HEK293 (cell line): ENCODE results near the gene COL5A3.

Experiments used
- CTCF ChIA-PET: fragments of 350-600 bp; formaldehyde crosslinking; extraction: SDS; loops from one replicate; lab custom pipeline; 2021; ENCODE audit warnings: antibody characterized with exemption; lab: Yijun Ruan, JAX
- POLR2A ChIA-PET: fragments of 300-600 bp; formaldehyde crosslinking; extraction: SDS; loops from one replicate; lab custom pipeline; 2020; ENCODE audit warnings: antibody characterized with exemption, inconsistent platforms; lab: Yijun Ruan, JAX
- H3K27ac ChIP-seq: fragments of 200-500 bp; sonication (Bioruptor generic); 2 replicates; pipeline ENCODE4 v1.5.1; 2014; ENCODE audit warnings: low read depth, low read length, control low read depth, inconsistent platforms; ENCODE audit errors: extremely low read depth
- H3K36me3 ChIP-seq, 2 experiments: fragments of 200-500 bp in 1 of 2; sonication (Bioruptor generic) in 1 of 2; 1 replicate in 1 of 2; 2 replicates in 1 of 2; pipeline ENCODE4 v1.5.1; 2014 to 2017; ENCODE audit warnings: inconsistent platforms in 2 of 2, low read length in 2 of 2; ENCODE audit not compliant: control insufficient read depth in 2 of 2, insufficient read depth in 1 of 2
- H3K4me1 ChIP-seq: fragments of 200-500 bp; sonication (Bioruptor generic); 2 replicates; pipeline ENCODE4 v1.5.1; 2014; ENCODE audit warnings: mild to moderate bottlenecking, low read length, inconsistent platforms; ENCODE audit not compliant: control insufficient read depth, insufficient read depth
- H3K4me3 ChIP-seq: 2 replicates; pipeline ENCODE4 v1.5.1; 2011; ENCODE audit warnings: low read depth, mild to moderate bottlenecking, control low read depth, low read length, moderate library complexity
- H3K9me3 ChIP-seq: fragments of 200-500 bp; sonication (Bioruptor generic); 2 replicates; pipeline ENCODE4 v1.5.1; 2014; ENCODE audit warnings: low read depth, low read length, inconsistent platforms; ENCODE audit not compliant: control insufficient read depth, insufficient read depth
- GLIS2 ChIP-seq: fragments of 450-650 bp; formaldehyde crosslinking; IDR thresholded peaks from 2 replicates; pipeline ENCODE4 v1.5.1; 2016; ENCODE audit warnings: missing biosample characterization, missing genetic modification characterization
- HOXA7 ChIP-seq: sonication (generic); formaldehyde crosslinking; IDR thresholded peaks from 2 replicates; pipeline ENCODE4 v1.8.1; 2022; ENCODE audit warnings: missing genetic modification reagents, borderline replicate concordance
- KLF10 ChIP-seq: fragments of 450-650 bp; IDR thresholded peaks from 2 replicates; pipeline ENCODE4 v1.5.1; 2018; ENCODE audit warnings: missing biosample characterization, mild to moderate bottlenecking, missing genetic modification characterization
- SP2 ChIP-seq: fragments of 450-650 bp; formaldehyde crosslinking; IDR thresholded peaks from 2 replicates; pipeline ENCODE4 v1.5.1; 2016; ENCODE audit warnings: missing biosample characterization, missing genetic modification characterization
- SP7 ChIP-seq: fragments of 450-650 bp; formaldehyde crosslinking; IDR thresholded peaks from 2 replicates; pipeline ENCODE4 v1.5.1; 2016; ENCODE audit warnings: missing biosample characterization, missing genetic modification characterization
- ZBTB7A ChIP-seq: fragments of 450-650 bp; formaldehyde crosslinking; IDR thresholded peaks from 2 replicates; pipeline ENCODE4 v1.5.1; 2016; ENCODE audit warnings: low read depth, missing biosample characterization, missing genetic modification characterization
- ZFHX2 ChIP-seq: fragments of 450-650 bp; formaldehyde crosslinking; conservative IDR thresholded peaks from 2 replicates; pipeline ENCODE4 v1.5.1; 2016; ENCODE audit warnings: missing biosample characterization, missing genetic modification characterization
- ZNF133 ChIP-seq: fragments of 450-650 bp; formaldehyde crosslinking; IDR thresholded peaks from 2 replicates; pipeline ENCODE4 v1.5.1; 2016; ENCODE audit warnings: missing biosample characterization, missing genetic modification characterization
- ZNF138 ChIP-seq: fragments of 450-650 bp; formaldehyde crosslinking; IDR thresholded peaks from 2 replicates; pipeline ENCODE4 v1.5.1; 2016; ENCODE audit warnings: missing biosample characterization, missing genetic modification characterization, borderline replicate concordance
- ZNF248 ChIP-seq: fragments of 450-650 bp; formaldehyde crosslinking; IDR thresholded peaks from 2 replicates; pipeline ENCODE4 v1.5.1; 2017; ENCODE audit warnings: missing biosample characterization, missing genetic modification characterization
- ZNF302 ChIP-seq: fragments of 450-650 bp; formaldehyde crosslinking; IDR thresholded peaks from 2 replicates; pipeline ENCODE4 v1.5.1; 2016; ENCODE audit warnings: missing biosample characterization, missing genetic modification characterization, low read depth
- ZNF394 ChIP-seq: fragments of 450-650 bp; formaldehyde crosslinking; IDR thresholded peaks from 2 replicates; pipeline ENCODE4 v1.5.1; 2016; ENCODE audit warnings: missing biosample characterization, missing genetic modification characterization, mild to moderate bottlenecking, moderate library complexity, borderline replicate concordance
- ZNF555 ChIP-seq: fragments of 450-650 bp; formaldehyde crosslinking; conservative IDR thresholded peaks from 2 replicates; pipeline ENCODE4 v1.5.1; 2017; ENCODE audit warnings: missing biosample characterization, mild to moderate bottlenecking, missing genetic modification characterization, inconsistent platforms
- ZNF600 ChIP-seq: fragments of 450-650 bp; formaldehyde crosslinking; IDR thresholded peaks from 2 replicates; pipeline ENCODE4 v1.5.1; 2016; ENCODE audit warnings: missing biosample characterization, missing genetic modification characterization
- ZNF621 ChIP-seq: fragments of 450-650 bp; formaldehyde crosslinking; IDR thresholded peaks from 2 replicates; pipeline ENCODE4 v1.5.1; 2017; ENCODE audit warnings: missing biosample characterization, missing genetic modification characterization
- ZNF629 ChIP-seq: fragments of 450-650 bp; formaldehyde crosslinking; IDR thresholded peaks from 2 replicates; pipeline ENCODE4 v1.5.1; 2017; ENCODE audit warnings: missing biosample characterization, missing genetic modification characterization
- ZNF660 ChIP-seq: fragments of 450-650 bp; IDR thresholded peaks from 2 replicates; pipeline ENCODE4 v1.5.1; 2018; ENCODE audit warnings: missing biosample characterization, mild to moderate bottlenecking, missing genetic modification characterization
- ZNF776 ChIP-seq: fragments of 450-650 bp; formaldehyde crosslinking; IDR thresholded peaks from 2 replicates; pipeline ENCODE4 v1.5.0; 2017; ENCODE audit warnings: missing biosample characterization, missing genetic modification characterization, borderline replicate concordance
- TF ChIP-seq, protein P1 (sequence below): fragments of 450-650 bp; formaldehyde crosslinking; IDR thresholded peaks from 2 replicates; pipeline ENCODE4 v1.5.1; 2016; ENCODE audit warnings: missing biosample characterization, missing genetic modification characterization, low read depth
- TF ChIP-seq, protein P2 (sequence below): IDR thresholded peaks from 2 replicates; pipeline ENCODE4 v1.6.1; 2011; ENCODE audit warnings: mild to moderate bottlenecking, low read depth, low read length, borderline replicate concordance
- TF ChIP-seq, protein P3 (sequence below): fragments of 450-650 bp; formaldehyde crosslinking; IDR thresholded peaks from 2 replicates; pipeline ENCODE4 v1.5.1; 2016; ENCODE audit warnings: missing biosample characterization, missing genetic modification characterization
- TF ChIP-seq, protein P4 (sequence below): fragments of 450-650 bp; formaldehyde crosslinking; IDR thresholded peaks from 2 replicates; pipeline ENCODE4 v1.5.1; 2017; ENCODE audit warnings: missing biosample characterization, missing genetic modification characterization

The COL5A3 gene

DNA sequence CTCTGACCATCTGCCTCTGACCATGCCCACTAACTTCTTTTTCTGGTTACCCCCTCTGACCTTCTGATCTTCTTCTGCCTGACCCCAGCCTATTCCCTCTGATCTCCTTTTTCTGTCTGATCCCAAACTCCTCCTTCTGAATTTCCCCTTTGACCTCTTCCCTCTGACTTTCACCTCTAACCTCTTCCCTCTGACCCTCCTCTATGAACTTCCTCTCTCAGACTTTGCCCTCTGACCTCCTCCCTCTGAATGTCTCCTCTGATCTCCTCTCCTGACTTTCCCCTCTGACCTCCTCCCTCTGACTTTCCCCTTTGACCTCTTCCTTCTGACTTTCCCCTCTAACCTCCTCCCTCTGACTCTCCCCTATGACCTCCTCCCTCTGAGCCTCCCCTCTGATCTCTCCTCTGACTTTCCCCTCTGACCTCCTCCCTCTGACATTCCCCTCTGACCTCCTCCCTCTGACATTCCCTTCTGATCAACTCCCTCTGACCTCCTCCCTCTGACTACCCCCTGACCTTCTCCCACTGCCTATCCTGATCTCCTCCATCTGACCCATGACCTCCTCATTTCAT lies 3.5 kb downstream of the COL5A3 start (continued):
- TF ChIP-seq, protein P1, sequence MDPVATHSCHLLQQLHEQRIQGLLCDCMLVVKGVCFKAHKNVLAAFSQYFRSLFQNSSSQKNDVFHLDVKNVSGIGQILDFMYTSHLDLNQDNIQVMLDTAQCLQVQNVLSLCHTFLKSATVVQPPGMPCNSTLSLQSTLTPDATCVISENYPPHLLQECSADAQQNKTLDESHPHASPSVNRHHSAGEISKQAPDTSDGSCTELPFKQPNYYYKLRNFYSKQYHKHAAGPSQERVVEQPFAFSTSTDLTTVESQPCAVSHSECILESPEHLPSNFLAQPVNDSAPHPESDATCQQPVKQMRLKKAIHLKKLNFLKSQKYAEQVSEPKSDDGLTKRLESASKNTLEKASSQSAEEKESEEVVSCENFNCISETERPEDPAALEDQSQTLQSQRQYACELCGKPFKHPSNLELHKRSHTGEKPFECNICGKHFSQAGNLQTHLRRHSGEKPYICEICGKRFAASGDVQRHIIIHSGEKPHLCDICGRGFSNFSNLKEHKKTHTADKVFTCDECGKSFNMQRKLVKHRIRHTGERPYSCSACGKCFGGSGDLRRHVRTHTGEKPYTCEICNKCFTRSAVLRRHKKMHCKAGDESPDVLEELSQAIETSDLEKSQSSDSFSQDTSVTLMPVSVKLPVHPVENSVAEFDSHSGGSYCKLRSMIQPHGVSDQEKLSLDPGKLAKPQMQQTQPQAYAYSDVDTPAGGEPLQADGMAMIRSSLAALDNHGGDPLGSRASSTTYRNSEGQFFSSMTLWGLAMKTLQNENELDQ (tag by site-specific recombination), result no peak
- TF ChIP-seq SP7 (no peak), KLF10 (tag by site-specific recombination) (no peak), SP2 (no peak), ZNF248 (tag by site-specific recombination) (no peak), ZNF302 (no peak), ZNF133 (tag by site-specific recombination) (no peak), ZNF621 (no peak)
- TF ChIP-seq, all 188 proteins: peak for 12

DNA sequence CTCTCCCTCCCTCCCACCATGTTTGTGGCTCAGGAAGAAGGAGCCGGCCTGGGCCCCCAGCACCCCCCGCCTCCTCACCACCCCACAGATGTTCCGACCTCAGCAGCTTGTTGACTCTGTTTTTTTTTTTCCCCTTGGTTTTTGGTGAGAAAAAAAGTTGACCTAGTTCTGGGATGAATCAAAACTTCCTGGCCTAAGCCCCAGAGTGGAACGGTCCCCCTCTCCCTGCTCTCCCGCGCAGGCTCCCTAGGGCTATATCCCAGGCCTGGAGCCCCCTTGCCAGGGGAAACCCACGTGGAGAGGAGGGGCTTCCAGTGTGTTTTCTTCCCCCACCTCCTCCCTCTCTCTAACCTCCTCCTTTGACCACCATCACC lies 4.0 kb downstream of the COL5A3 start:
- H3K36me3 ChIP-seq, result no peaks in the 10 kb centered on the region
- no peaks in the 10 kb centered on the region for H3K9me3 ChIP-seq
- POLR2A ChIA-PET, result no interaction called here
- H3K27ac ChIP-seq, result no peak overlapping the region
- TF ChIP-seq GLIS2 (tag by site-specific recombination) (no peak), ZFHX2 (tag by site-specific recombination) (0 out of 2 replicates have a peak, but pooled peaks have one; percentile 4)
- CTCF ChIA-PET, result interaction anchor here (0.6 kb wide), 2 partner anchors 25 to 76 kb away, joined by 3 to 4 read pairs; no protein-coding TSS in a partner anchor
- no peak overlapping the region for H3K4me3 ChIP-seq
- H3K4me1 ChIP-seq, result peaks cover 7% of the 10 kb centered on the region; the same call in 1 of the 2 replicates

DNA sequence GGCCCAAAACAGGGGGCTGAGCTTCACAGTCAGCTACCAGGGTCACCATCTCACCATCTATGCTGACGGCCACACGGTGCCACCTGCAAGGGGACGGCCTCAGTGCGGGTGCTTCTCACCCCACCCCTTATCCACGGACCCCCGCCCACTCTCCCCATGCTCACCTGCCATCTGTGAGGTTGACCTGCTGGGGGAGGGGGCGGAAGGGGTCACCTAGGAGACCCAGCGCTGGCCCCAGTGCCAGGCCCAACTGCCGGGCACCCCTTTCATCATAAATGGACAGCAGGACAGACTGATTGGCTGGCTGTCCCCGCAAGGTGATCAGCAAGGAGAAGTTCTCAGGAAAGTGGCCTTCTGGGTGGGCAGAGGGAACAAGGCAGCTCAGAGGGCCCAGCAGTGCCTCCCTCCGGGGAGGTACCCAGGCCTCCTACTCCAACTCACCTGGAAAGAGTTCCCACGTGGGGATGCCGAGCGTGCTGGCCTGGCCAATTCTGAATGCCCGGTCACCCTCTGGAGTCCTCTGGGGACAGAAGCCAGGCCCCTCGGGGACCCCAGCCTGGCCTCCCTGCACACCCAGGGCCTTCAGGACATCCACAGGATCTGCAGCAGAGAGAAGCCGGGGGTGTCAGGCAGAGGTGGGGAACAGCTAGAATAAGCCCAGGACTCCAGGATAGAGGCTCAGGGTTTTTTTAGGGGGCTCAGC lies 4.5 kb downstream of the COL5A3 start:
- no peaks in the 10 kb centered on the region for H3K9me3 ChIP-seq
- H3K4me1 ChIP-seq, result peaks cover 7% of the 10 kb centered on the region; the same call in 1 of the 2 replicates
- no peak for TF ChIP-seq ZNF555 (tag by site-specific recombination)
- TF ChIP-seq, protein P2, sequence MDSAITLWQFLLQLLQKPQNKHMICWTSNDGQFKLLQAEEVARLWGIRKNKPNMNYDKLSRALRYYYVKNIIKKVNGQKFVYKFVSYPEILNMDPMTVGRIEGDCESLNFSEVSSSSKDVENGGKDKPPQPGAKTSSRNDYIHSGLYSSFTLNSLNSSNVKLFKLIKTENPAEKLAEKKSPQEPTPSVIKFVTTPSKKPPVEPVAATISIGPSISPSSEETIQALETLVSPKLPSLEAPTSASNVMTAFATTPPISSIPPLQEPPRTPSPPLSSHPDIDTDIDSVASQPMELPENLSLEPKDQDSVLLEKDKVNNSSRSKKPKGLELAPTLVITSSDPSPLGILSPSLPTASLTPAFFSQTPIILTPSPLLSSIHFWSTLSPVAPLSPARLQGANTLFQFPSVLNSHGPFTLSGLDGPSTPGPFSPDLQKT, result no peak
- no peak for TF ChIP-seq HOXA7
- no peaks in the 10 kb centered on the region for H3K36me3 ChIP-seq
- no peak overlapping the region for H3K27ac ChIP-seq
- H3K4me3 ChIP-seq, result no peak overlapping the region
- ChIA-PET CTCF (interaction anchor here (0.6 kb wide), 3 partner anchors 9 to 75 kb away, joined by 3 to 4 read pairs (median 3); no protein-coding TSS in a partner anchor), POLR2A (no interaction called here)

DNA sequence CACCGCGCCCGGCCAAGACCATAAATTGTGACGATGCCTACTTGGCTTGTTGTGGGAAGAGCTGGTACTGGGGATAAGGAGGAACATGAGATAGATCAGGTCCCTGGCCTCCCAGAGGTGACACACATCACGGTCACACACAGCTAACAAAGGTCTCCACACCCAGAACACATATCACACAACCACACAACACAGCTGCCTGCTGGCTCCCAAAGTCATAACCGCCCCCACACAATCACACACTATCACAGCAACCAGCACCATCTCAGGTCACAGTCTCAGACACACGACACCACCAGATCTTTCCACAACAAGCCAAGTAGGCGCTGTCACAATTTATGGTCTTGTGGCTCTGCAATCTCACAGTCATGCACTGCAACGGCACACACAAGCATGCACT lies 5.7 kb downstream of the COL5A3 start:
- Histone ChIP-seq H3K4me1 (peaks cover under 1% of the 10 kb centered on the region; the same call in 1 of the 2 replicates), H3K27ac (no peak overlapping the region), H3K36me3 (no peaks in the 10 kb centered on the region), H3K9me3 (no peaks in the 10 kb centered on the region), H3K4me3 (no peak overlapping the region)
- POLR2A ChIA-PET, result no interaction called here
- CTCF ChIA-PET, result interaction anchor here (0.6 to 0.9 kb wide), 2 partner anchors 29 to 49 kb away, joined by 3 to 4 read pairs; no protein-coding TSS in a partner anchor
- TF ChIP-seq ZNF394 (tag by site-specific recombination) (no peak), ZNF600 (tag by site-specific recombination) (0 out of 2 replicates have a peak, but pooled peaks have one; percentile 17), ZNF776 (no peak), ZNF660 (tag by site-specific recombination) (no peak), ZNF138 (tag by site-specific recombination) (no peak), ZBTB7A (tag by site-specific recombination) (no peak), ZNF629 (tag by site-specific recombination) (no peak), ZNF248 (tag by site-specific recombination) (no peak)
- TF ChIP-seq, protein P3, sequence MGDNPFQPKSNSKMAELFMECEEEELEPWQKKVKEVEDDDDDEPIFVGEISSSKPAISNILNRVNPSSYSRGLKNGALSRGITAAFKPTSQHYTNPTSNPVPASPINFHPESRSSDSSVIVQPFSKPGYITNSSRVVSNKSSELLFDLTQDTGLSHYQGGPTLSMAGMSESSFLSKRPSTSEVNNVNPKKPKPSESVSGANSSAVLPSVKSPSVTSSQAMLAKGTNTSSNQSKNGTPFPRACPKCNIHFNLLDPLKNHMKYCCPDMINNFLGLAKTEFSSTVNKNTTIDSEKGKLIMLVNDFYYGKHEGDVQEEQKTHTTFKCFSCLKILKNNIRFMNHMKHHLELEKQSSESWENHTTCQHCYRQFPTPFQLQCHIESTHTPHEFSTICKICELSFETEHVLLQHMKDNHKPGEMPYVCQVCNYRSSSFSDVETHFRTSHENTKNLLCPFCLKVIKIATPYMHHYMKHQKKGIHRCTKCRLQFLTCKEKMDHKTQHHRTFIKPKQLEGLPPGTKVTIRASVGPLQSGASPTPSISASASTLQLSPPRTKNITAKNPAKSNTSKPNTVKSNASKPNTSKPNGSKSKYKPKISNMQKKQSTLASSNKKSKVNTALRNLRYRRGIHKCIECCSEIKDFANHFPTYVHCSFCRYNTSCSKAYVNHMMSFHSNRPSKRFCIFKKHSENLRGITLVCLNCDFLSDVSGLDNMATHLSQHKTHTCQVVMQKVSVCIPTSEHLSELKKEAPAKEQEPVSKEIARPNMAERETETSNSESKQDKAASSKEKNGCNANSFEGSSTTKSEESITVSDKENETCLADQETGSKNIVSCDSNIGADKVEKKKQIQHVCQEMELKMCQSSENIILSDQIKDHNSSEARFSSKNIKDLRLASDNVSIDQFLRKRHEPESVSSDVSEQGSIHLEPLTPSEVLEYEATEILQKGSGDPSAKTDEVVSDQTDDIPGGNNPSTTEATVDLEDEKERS (tag by site-specific recombination), result no peak
- TF ChIP-seq, protein P4, sequence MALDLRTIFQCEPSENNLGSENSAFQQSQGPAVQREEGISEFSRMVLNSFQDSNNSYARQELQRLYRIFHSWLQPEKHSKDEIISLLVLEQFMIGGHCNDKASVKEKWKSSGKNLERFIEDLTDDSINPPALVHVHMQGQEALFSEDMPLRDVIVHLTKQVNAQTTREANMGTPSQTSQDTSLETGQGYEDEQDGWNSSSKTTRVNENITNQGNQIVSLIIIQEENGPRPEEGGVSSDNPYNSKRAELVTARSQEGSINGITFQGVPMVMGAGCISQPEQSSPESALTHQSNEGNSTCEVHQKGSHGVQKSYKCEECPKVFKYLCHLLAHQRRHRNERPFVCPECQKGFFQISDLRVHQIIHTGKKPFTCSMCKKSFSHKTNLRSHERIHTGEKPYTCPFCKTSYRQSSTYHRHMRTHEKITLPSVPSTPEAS (tag by site-specific recombination), result no peak
